Loucy (cell line): ENCODE results near the gene ZNF429.

ENCODE experiments used
- CTCF ChIP-seq: fragments of 200-600 bp; sonication (generic); conservative IDR thresholded peaks from 2 replicates; pipeline ENCODE4 v1.5.1; 2014; ENCODE audit warnings: mild to moderate bottlenecking, antibody characterized with exemption, low read length
- EZH2phosphoT487 ChIP-seq: fragments of 200-600 bp; IDR thresholded peaks from 2 replicates; pipeline ENCODE4 v1.6.1; 2018; ENCODE audit warnings: antibody characterized with exemption, mild to moderate bottlenecking, moderate library complexity, borderline replicate concordance

GRCh38 chr19:21585281-21585890, 80.0 kb downstream of the ZNF429 start:
- TF ChIP-seq CTCF: no peak
- TF ChIP-seq EZH2phosphoT487: no peak
